ENCODE data around the gene G6PC3. TPM values are rescaled to one million over a fixed set of nuclear protein-coding genes. Genes with fewer than 3 reads are reported as not detected.

G6PC3 gene
- total RNA-seq, 1 donor from 2014 or later: 26.3 TPM

- intact Hi-C loops (cut with micrococcal nuclease): no loop called here
- ATAC-seq (peak; percentile 92), DNase-seq (peak; percentile 49)
These were observed 17.2 kb upstream of the G6PC3 start for GRCh38 chr17:44053125-44053872.

DNA sequence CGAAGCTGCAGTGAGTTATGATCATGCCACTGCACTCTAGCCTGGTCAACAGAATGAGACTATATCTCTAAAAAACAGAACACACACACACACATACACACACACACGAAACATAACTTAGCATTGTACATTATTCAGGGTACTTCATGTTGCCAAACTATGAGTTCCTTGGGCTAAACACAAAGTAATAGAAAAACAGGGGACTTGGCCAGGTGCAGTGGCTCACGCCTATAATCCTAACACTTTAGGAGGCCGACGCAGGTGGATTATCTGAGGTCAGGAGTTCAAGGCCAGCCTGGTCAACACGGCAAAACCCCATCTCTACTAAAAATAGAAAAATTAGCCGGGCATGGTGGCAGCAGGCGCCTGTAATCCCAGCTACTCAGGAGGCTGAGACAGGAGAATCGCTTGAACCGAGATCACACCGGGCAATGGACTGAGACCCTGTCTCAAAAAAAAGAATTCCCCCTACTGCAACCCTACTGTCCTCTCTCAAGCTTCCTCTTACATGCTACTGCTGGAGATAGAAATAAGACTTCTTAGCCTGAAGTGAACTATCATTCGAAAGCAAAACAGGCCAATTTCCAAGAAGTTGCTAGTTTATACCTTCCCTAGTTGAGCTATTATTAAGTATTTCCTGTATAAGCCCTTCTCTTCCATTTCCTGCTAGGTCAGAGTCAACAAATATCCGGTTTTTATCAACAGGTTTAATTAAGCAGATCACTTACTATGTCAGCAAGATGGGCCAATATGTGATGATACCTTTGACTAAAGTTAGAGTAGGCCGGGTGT, 11.2 kb upstream of the G6PC3 start:
- intact Hi-C loops (cut with micrococcal nuclease): no loop called here
- ATAC-seq (no peak), DNase-seq (no peak)

- intact Hi-C loops (cut with micrococcal nuclease): loop anchor here (10.0 kb wide), 1 partner anchor 63 kb away; the partner anchor contains the start of gene HDAC5
- DNase-seq: no peak
- ATAC-seq: no peak
These were observed 9.1 kb upstream of the G6PC3 start for GRCh38 chr17:44061446-44061845.

GRCh38 chr17:44062871-44063270, 7.7 kb upstream of the G6PC3 start:
- no peak for ATAC-seq
- intact Hi-C loops (cut with micrococcal nuclease): loop anchor here (10.0 kb wide), 1 partner anchor 62 kb away; the partner anchor contains the start of gene HDAC5
- DNase-seq: no peak

- DNase-seq: no peak
- ATAC-seq: no peak
- intact Hi-C loops (cut with micrococcal nuclease): loop anchor here (10.0 kb wide), 1 partner anchor 61 kb away; the partner anchor contains the start of gene HDAC5
These were observed 6.6 kb upstream of the G6PC3 start for GRCh38 chr17:44063704-44064639.

- ATAC-seq (no peak), DNase-seq (no peak)
- intact Hi-C loops (cut with micrococcal nuclease): loop anchor here (10.0 kb wide), 1 partner anchor 59 kb away; the partner anchor contains the start of gene HDAC5
These were observed 4.8 kb upstream of the G6PC3 start for GRCh38 chr17:44065668-44066203.

GRCh38 chr17:44066204-44066930, 4.2 kb upstream of the G6PC3 start, which contains the start of gene LSM12:
Gene LSM12 (minus strand): TSS chr17:44066671. CDS start chr17:44066587, 84 bp downstream.
- peak; percentile 95 for DNase-seq

GRCh38 chr17:44067545-44067940, 3.0 kb upstream of the G6PC3 start:
- DNase-seq: no peak
- no peak for ATAC-seq
- intact Hi-C loops (cut with micrococcal nuclease): loop anchor here (10.0 kb wide), 1 partner anchor 57 kb away; the partner anchor contains the start of gene HDAC5

More at GRCh38 chr17:44066204-44066930, 4.2 kb upstream of the G6PC3 start, which contains the start of gene LSM12:
- peak; percentile 82 for ATAC-seq
- intact Hi-C loops (cut with micrococcal nuclease): loop anchor here (10.0 kb wide), 1 partner anchor 58 kb away; the partner anchor contains the start of gene HDAC5

GRCh38 chr17:44069974-44070454, 521 bp upstream of the G6PC3 start:
- intact Hi-C loops (cut with micrococcal nuclease): loop anchor here (10.0 kb wide), 1 partner anchor 55 kb away; the partner anchor contains the start of gene HDAC5
- no peak for ATAC-seq
- no peak for DNase-seq

DNA sequence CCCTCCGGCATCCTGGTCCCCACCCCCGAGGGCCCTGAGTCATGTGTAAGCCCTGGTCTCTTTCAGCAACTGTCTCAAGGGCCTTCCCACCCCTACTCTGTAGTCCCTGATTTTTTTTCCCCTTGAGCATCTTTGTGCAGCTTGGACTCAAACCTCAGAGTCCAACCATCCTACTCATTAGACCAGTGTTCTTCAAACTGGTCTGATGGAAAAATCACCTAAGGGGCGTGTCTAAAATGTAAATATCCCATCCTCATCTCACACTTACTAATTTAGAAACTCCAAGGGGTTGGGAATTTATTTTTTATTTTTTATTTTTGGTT, 624 bp downstream of the G6PC3 start:
- no peak for DNase-seq
- intact Hi-C loops (cut with micrococcal nuclease): no loop called here
- ATAC-seq: no peak

GRCh38 chr17:44071772-44072171, 1.2 kb downstream of the G6PC3 start:
- no peak for ATAC-seq
- no peak for DNase-seq
- intact Hi-C loops (cut with micrococcal nuclease): no loop called here

DNA sequence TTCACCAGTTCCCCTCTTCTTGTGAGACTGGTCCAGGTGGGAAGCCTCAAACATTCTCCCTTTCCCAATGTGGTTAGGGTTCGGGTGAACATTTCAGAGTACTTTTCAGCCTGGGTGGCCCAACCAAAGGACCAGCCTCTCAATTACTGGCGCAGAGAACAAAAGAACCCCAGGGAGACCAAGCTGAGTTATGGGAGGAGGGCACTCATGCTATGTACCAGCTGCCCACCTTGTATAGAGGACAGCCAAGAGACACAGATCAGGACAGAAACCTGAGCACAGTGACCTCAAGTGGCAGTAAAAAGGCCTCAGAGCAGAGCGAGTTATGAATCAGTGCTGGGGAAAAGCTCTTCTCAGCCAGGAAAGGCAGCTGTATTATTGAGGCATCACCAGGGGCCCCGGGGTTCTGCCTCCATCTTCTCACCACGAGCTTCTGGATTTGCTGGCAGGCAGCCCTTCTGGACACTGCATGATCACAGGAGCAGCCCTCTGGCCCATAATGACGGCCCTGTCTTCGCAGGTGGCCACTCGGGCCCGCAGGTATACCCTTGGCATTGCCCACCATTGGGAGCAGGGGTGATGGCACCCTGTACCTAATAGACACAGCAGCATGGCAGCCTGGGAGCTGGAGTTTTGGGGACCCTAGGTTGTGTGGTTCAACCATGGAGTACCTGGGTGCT, 3.8 kb downstream of the G6PC3 start:
- DNase-seq (no peak), ATAC-seq (no peak)
- intact Hi-C loops (cut with micrococcal nuclease): no loop called here

DNA sequence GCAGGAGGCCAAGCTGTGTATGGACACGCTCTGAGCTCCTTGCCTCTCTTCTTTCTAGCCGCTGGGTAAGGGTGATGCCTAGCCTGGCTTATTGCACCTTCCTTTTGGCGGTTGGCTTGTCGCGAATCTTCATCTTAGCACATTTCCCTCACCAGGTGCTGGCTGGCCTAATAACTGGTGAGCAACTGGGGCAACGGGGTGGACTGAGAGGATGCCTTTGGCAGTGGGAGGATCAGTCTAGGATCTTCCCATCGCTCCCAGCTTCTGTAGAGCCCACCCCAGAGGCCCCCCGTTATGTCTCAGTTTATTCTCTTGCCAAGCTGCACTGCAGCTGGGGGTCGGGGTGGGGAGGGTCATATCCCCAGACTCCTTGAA, 4.4 kb downstream of the G6PC3 start:
- ATAC-seq (no peak), DNase-seq (no peak)
- intact Hi-C loops (cut with micrococcal nuclease): no loop called here

DNA sequence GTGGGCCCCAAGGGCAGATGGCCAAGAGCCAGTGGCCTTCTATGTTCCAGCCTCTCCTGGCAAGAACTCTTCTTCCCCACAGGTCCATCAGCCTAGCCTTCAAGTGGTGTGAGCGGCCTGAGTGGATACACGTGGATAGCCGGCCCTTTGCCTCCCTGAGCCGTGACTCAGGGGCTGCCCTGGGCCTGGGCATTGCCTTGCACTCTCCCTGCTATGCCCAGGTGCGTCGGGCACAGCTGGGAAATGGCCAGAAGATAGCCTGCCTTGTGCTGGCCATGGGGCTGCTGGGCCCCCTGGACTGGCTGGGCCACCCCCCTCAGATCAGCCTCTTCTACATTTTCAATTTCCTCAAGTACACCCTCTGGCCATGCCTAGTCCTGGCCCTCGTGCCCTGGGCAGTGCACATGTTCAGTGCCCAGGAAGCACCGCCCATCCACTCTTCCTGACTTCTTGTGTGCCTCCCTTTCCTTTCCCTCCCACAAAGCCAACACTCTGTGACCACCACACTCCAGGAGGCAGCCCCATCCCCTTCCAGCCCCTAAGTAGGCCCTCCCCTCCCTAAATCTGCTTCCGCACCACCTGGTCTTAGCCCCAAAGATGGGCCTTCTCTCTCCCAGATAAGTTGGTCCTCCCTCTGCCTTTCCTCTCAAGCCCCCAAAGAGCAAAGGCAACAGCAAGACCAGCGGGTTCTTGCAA, 5.2 kb downstream of the G6PC3 start:
- no peak for DNase-seq
- no peak for ATAC-seq
- intact Hi-C loops (cut with micrococcal nuclease): no loop called here

DNA sequence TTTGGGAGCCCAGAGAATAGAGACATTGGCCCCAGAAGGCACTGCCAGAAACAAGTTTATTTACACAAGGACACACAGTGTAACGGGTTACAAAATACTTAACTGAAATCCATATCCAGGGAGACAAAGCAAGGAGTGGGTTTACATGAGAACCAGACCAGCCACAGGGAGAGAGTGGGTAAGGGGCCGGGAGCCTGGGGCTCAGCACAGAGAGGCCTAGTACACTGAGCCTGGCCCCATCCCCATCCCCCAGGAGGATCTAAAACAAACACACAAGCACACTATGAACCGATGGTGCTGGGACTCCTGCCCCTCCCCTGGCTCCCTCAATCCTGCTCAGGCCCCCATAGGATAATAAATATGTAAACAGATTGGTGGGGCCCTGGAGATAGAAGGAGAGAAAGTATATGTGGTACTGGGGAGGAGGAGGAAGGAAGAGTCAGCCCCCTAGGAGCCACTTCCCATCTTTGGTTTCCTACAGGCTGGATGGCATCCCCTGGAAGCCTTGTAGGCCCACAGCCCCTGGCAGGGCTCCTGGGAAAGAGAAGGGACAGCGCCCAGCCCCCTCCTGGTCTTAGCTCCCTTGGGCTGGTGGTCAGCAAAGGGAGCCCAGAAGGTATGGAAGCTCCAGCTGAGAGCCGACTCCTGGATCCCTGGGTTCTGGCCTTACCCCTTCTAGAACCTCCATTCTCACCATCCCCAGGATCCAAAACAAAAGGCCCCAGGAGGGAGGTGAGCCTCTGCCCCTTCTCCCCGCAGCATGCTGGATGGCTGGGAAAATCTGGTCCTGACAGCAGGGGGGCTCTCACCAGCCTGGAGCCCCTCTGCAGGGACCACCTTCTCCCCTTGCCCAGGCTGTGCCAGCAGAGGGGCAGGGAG, 6.4 kb downstream of the G6PC3 start:
- DNase-seq: no peak
- intact Hi-C loops (cut with micrococcal nuclease): no loop called here
- ATAC-seq: no peak

DNA sequence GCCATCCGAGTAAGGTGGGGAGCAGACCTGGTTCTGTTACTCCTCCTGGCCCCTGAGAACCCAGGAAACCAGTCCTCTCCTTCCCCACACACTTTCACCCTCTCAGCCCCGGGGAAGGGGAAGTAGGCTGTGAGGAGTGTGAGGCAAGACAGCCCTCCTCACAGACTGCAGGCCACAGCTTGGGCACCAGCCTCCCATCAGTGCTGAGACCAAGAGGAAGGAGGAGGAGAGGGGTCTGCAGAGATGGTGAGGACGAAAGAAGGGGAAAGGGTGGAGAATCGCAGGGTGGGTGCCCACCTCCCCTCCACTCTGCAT, 7.0 kb downstream of the G6PC3 start:
- ATAC-seq (no peak), DNase-seq (no peak)
- intact Hi-C loops (cut with micrococcal nuclease): no loop called here
